H9 (cell line): ENCODE data around the gene SERF2. TPM values are rescaled to one million over a fixed set of nuclear protein-coding genes. Genes with fewer than 3 reads are reported as not detected.
A peak's percentile ranks its signal among the peaks of the same experiment; 100 is the strongest.

Experiments used
- DNase-seq: peaks from one replicate; pipeline ENCODE4 v3.0.0-alpha.2; 2017
- H2AFZ ChIP-seq: one replicate; pipeline ENCODE4 v1.6.1; 2013; ENCODE audit warnings: mild to moderate bottlenecking, low read length, control low read depth, moderate library complexity
- H2AK5ac ChIP-seq: 2 replicates; pipeline ENCODE4 v1.6.1; 2013; ENCODE audit warnings: low read length, control low read depth, mixed read lengths; ENCODE audit not compliant: insufficient read length
- H2BK120ac ChIP-seq: one replicate; pipeline ENCODE4 v1.6.1; 2013; ENCODE audit warnings: low read depth, mild to moderate bottlenecking, low read length, control low read depth, inconsistent platforms; ENCODE audit not compliant: poor library complexity, severe bottlenecking
- H2BK12ac ChIP-seq: 2 replicates; pipeline ENCODE4 v1.6.1; 2013; ENCODE audit warnings: low read length, control low read depth, mixed read lengths, low read depth; ENCODE audit not compliant: insufficient read length
- H2BK15ac ChIP-seq: 2 replicates; pipeline ENCODE4 v1.6.1; 2013; ENCODE audit warnings: low read depth, low read length, control low read depth
- H2BK20ac ChIP-seq: one replicate; pipeline ENCODE4 v1.6.1; 2013; ENCODE audit warnings: low read depth, mild to moderate bottlenecking, low read length, control low read depth, inconsistent platforms; ENCODE audit not compliant: poor library complexity, severe bottlenecking
- H2BK5ac ChIP-seq: 2 replicates; pipeline ENCODE4 v1.6.1; 2013; ENCODE audit warnings: low read length, control low read depth, mixed read lengths; ENCODE audit not compliant: insufficient read length
- H3K14ac ChIP-seq: 2 replicates; pipeline ENCODE4 v1.6.1; 2013; ENCODE audit warnings: low read length, control low read depth; ENCODE audit not compliant: insufficient read depth
- H3K18ac ChIP-seq: 2 replicates; pipeline ENCODE4 v1.6.1; 2013; ENCODE audit warnings: low read depth, mild to moderate bottlenecking, mixed read lengths, low read length, control low read depth; ENCODE audit not compliant: insufficient read length
- H3K23ac ChIP-seq: 2 replicates; pipeline ENCODE4 v1.6.1; 2013; ENCODE audit warnings: low read length, control low read depth, mixed read lengths, low read depth; ENCODE audit not compliant: insufficient read length
- H3K23me2 ChIP-seq: 2 replicates; pipeline ENCODE4 v1.6.1; 2013; ENCODE audit warnings: low read depth, mild to moderate bottlenecking, mixed read lengths, low read length, control low read depth; ENCODE audit not compliant: insufficient read length, poor library complexity, severe bottlenecking
- H3K27ac ChIP-seq: 2 replicates; pipeline ENCODE4 v1.5.1; 2013; ENCODE audit warnings: low read length, control low read depth, mixed read lengths, low read depth; ENCODE audit not compliant: insufficient read length
- H3K27me3 ChIP-seq: 2 replicates; pipeline ENCODE4 v1.6.1; 2013; ENCODE audit warnings: low read length, control low read depth, inconsistent platforms; ENCODE audit not compliant: insufficient read depth
- H3K4ac ChIP-seq: 2 replicates; pipeline ENCODE4 v1.6.1; 2013; ENCODE audit warnings: low read depth, mild to moderate bottlenecking, control low read depth, inconsistent platforms, low read length, moderate library complexity
- H3K4me1 ChIP-seq: 2 replicates; pipeline ENCODE4 v1.6.1; 2013; ENCODE audit warnings: low read length, control low read depth, inconsistent platforms; ENCODE audit not compliant: insufficient read depth
- H3K4me2 ChIP-seq: 2 replicates; pipeline ENCODE4 v1.6.1; 2013; ENCODE audit warnings: low read length, control low read depth, mixed read lengths; ENCODE audit not compliant: insufficient read length, insufficient read depth
- H3K56ac ChIP-seq: 2 replicates; pipeline ENCODE4 v1.6.1; 2013; ENCODE audit warnings: low read depth, mild to moderate bottlenecking, mixed read lengths, low read length, control low read depth; ENCODE audit not compliant: insufficient read length
- H3K79me1 ChIP-seq: 2 replicates; pipeline ENCODE4 v1.6.1; 2013; ENCODE audit warnings: low read depth, mild to moderate bottlenecking, moderate library complexity, low read length, control low read depth, inconsistent platforms; ENCODE audit not compliant: insufficient read depth, poor library complexity, severe bottlenecking
- H3K79me2 ChIP-seq: 2 replicates; pipeline ENCODE4 v1.6.1; 2013; ENCODE audit warnings: low read length, control low read depth, inconsistent platforms; ENCODE audit not compliant: insufficient read depth
- H3K9ac ChIP-seq: 2 replicates; pipeline ENCODE4 v1.6.1; 2013; ENCODE audit warnings: low read length, control low read depth, mixed read lengths; ENCODE audit not compliant: insufficient read length; ENCODE audit errors: extremely low read depth
- H3K9me3 ChIP-seq: one replicate; pipeline ENCODE4 v1.6.1; 2013; ENCODE audit warnings: low read depth, low read length, inconsistent platforms; ENCODE audit not compliant: control insufficient read depth
- H3T11ph ChIP-seq: one replicate; pipeline ENCODE4 v1.6.1; 2013; ENCODE audit warnings: mild to moderate bottlenecking, low read length, control low read depth, inconsistent platforms
- H4K20me1 ChIP-seq: one replicate; pipeline ENCODE4 v1.6.1; 2013; ENCODE audit not compliant: control insufficient read depth, insufficient read length, insufficient read depth
- H4K5ac ChIP-seq: 2 replicates; pipeline ENCODE4 v1.6.1; 2013; ENCODE audit warnings: low read depth, mild to moderate bottlenecking, mixed read lengths, low read length, control low read depth; ENCODE audit not compliant: insufficient read length
- H4K8ac ChIP-seq: replicated peaks from 2 replicates; pipeline ENCODE4 v1.6.1; 2013; ENCODE audit warnings: low read length, control low read depth, mixed read lengths, low read depth; ENCODE audit not compliant: insufficient read length
- H4K91ac ChIP-seq: 2 replicates; pipeline ENCODE4 v1.6.1; 2013; ENCODE audit warnings: low read depth, mild to moderate bottlenecking, moderate library complexity, mixed read lengths, low read length, control low read depth; ENCODE audit not compliant: insufficient read length
- H3K27ac Mint-ChIP-seq, 3 experiments: 2 replicates in 2 of 3; 3 replicates in 1 of 3; pipeline ENCODE4 v1.8.0; 2020 to 2021; ENCODE audit warnings: mixed read lengths in 3 of 3, mild to moderate bottlenecking in 1 of 3, moderate library complexity in 1 of 3
- H3K27me3 Mint-ChIP-seq: 2 replicates; pipeline ENCODE4 v1.8.0; 2021; ENCODE audit warnings: low read depth, mild to moderate bottlenecking, moderate library complexity, mixed read lengths
- H3K36me3 Mint-ChIP-seq, 3 experiments: 2 replicates in 2 of 3; 3 replicates in 1 of 3; pipeline ENCODE4 v1.8.0; 2020 to 2021; ENCODE audit warnings: low read depth in 3 of 3, mixed read lengths in 3 of 3; ENCODE audit not compliant: insufficient read depth in 1 of 3
- H3K4me1 Mint-ChIP-seq, 2 experiments: 2 replicates each; pipeline ENCODE4 v1.8.0; 2020; ENCODE audit warnings: mixed read lengths in 2 of 2
- H3K4me3 Mint-ChIP-seq, 2 experiments: 2 replicates in 1 of 2; 3 replicates in 1 of 2; pipeline ENCODE4 v1.8.0; 2020 to 2021; ENCODE audit warnings: mild to moderate bottlenecking in 2 of 2, mixed read lengths in 2 of 2, moderate library complexity in 1 of 2
- H3K9me3 Mint-ChIP-seq, 2 experiments: 2 replicates in 1 of 2; 3 replicates in 1 of 2; pipeline ENCODE4 v1.8.0; 2020; ENCODE audit warnings: mild to moderate bottlenecking in 2 of 2, mixed read lengths in 2 of 2, moderate library complexity in 1 of 2
- CTCF ChIP-seq: fragments of 200-600 bp; sonication (generic); conservative IDR thresholded peaks from 3 replicates; pipeline ENCODE4 v1.8.0; 2021; ENCODE audit warnings: antibody characterized with exemption, mild to moderate bottlenecking
- WGBS: extraction: QIAGEN DNeasy Blood & Tissue Kit; methylation state at CpG from one replicate; pipeline ENCODE4 v1.1.7; 2013; ENCODE audit warnings: missing lambda C conversion rate, low lambda C conversion rate, mixed read lengths; ENCODE audit not compliant: insufficient read length; ENCODE audit errors: extremely low coverage; 5-methylcytosine and 5-hydroxymethylcytosine counted together
- total RNA-seq: library from RNA; stranded (reverse); gene quantifications from 2 replicates; pipeline ENCODE4 v1.2.1, GENCODE V29; 2021

Gene SERF2
- total RNA-seq, 1 experiment from 2014 or later: 819 TPM

- Histone ChIP-seq H3K9me3 (no peaks in the 10 kb centered on the region), H3K27ac (no peak overlapping the region), H4K91ac (no peak overlapping the region), H3K79me2 (no peaks in the 10 kb centered on the region), H2BK12ac (no peak overlapping the region), H3K23me2 (peaks cover 13% of the 10 kb centered on the region), H4K5ac (no peak overlapping the region), H2BK15ac (no peak overlapping the region), H3K79me1 (no peaks in the 10 kb centered on the region), H3K14ac (no peak overlapping the region), H4K8ac (no peak overlapping the region), H3K4me2 (peak overlapping the region; percentile 98), H2BK20ac (no peak overlapping the region), H2BK120ac (no peak overlapping the region), H2BK5ac (no peak overlapping the region), H2AK5ac (no peak overlapping the region), H3K9ac (no peak overlapping the region), H2AFZ (no peak overlapping the region), H3K23ac (no peak overlapping the region), H4K20me1 (no peaks in the 10 kb centered on the region), H3T11ph (no peak overlapping the region), H3K27me3 (no peaks in the 10 kb centered on the region), H3K56ac (no peak overlapping the region), H3K4me1 (no peaks in the 10 kb centered on the region; the same call in 1 of the 2 replicates), H3K4ac (no peak overlapping the region), H3K18ac (no peak overlapping the region)
- Mint-ChIP-seq H3K4me1 (peaks cover 12 to 13% of the 10 kb centered on the region in 2 experiments), H3K36me3 (peaks cover 20 to 43% (median 29%) of the 10 kb centered on the region in 3 experiments; a peak in 6 of 7 replicates), H3K9me3 (no peaks in the 10 kb centered on the region; a peak in 1 of 5 replicates), H3K27ac (no peak overlapping the region; a peak in 2 of 7 replicates), H3K4me3 (peak overlapping the region; percentile 82 to 92), H3K27me3 (no peaks in the 10 kb centered on the region; the same call in 1 of the 2 replicates)
- DNase-seq: peak; percentile 76
- TF ChIP-seq CTCF: peak; percentile 63
- no CpG with 5 or more reads among the region's 1 CpG for WGBS
Observed at GRCh38 chr15:43775411-43775965, 16.6 kb upstream of the SERF2 start.
